ENCODE results near the gene OR8H1. TPM values are rescaled to one million over a fixed set of nuclear protein-coding genes. Genes with fewer than 3 reads are reported as not detected.

The OR8H1 gene
- total and polyA plus RNA-seq, 7 donors = not detected

DNA sequence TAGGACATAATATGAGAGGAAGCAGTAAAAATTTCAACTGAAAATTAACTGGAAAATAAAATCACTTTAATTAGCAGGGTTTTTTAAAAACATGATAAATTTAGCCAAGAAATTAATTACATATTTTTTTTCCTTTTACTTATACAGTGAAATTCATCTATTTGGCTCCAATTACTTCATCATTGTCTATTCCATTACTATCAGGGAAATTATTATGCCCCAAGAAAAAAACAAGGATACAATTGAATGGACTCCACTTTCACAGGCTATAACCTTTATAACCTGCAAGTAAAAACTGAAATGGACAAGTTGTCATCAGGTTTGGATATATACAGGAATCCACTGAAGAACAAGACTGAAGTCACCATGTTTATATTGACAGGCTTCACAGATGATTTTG is 40.1 kb downstream of the OR8H1 start, which contains the start of gene OR5T3:
OR5T3 (plus strand) TSS at position 301 of the 400 bp plus-strand sequence; CDS start at position 301, 0 bp downstream.
- no peak for ATAC-seq

More for the DNA sequence above, 40.1 kb downstream of the OR8H1 start, which contains the start of gene OR5T3:
- H3K9me3 ChIP-seq = no peaks in the 10 kb centered on the region
- DNase-seq = no peak
- H3K27ac ChIP-seq = no peak within 1 kb of the TSS
- H3K4me1 ChIP-seq = no peaks in the 10 kb centered on the region
- H3K4me3 ChIP-seq = no peak within 1 kb of the TSS
- no peaks in the 10 kb centered on the region for H3K36me3 ChIP-seq (ENCODE audit: insufficient read depth in 1 of 2, low read depth in 1 of 2)
- no peaks in the 10 kb centered on the region for H3K27me3 ChIP-seq (ENCODE audit: insufficient read depth in 3 of 3, low read length in 2 of 3)
- TF ChIP-seq, protein P1, sequence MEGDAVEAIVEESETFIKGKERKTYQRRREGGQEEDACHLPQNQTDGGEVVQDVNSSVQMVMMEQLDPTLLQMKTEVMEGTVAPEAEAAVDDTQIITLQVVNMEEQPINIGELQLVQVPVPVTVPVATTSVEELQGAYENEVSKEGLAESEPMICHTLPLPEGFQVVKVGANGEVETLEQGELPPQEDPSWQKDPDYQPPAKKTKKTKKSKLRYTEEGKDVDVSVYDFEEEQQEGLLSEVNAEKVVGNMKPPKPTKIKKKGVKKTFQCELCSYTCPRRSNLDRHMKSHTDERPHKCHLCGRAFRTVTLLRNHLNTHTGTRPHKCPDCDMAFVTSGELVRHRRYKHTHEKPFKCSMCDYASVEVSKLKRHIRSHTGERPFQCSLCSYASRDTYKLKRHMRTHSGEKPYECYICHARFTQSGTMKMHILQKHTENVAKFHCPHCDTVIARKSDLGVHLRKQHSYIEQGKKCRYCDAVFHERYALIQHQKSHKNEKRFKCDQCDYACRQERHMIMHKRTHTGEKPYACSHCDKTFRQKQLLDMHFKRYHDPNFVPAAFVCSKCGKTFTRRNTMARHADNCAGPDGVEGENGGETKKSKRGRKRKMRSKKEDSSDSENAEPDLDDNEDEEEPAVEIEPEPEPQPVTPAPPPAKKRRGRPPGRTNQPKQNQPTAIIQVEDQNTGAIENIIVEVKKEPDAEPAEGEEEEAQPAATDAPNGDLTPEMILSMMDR (IDR thresholded peaks at IDR 0.05) = no peak
- intact Hi-C loops (cut with DNase I) = no loop called here

Other genes starting within 250 kb of the OR8H1 start
- gene OR8I2, start 198.9 kb downstream of the OR8H1 start, total RNA-seq = not detected
- gene OR8I2, start 198.9 kb downstream of the OR8H1 start, polyA plus RNA-seq = not detected
- gene OR8H2, start 188.6 kb downstream of the OR8H1 start, total RNA-seq = not detected
- not detected for gene OR8H2, start 188.6 kb downstream of the OR8H1 start, polyA plus RNA-seq
- not detected for gene OR8H3, start 169.9 kb downstream of the OR8H1 start, total RNA-seq
- not detected for gene OR8H3, start 169.9 kb downstream of the OR8H1 start, polyA plus RNA-seq
- gene OR8J3, start 152.1 kb downstream of the OR8H1 start, total RNA-seq = not detected
- not detected for gene OR8J3, start 152.1 kb downstream of the OR8H1 start, polyA plus RNA-seq
- gene OR8K5, start 131.9 kb downstream of the OR8H1 start, total RNA-seq = not detected
- gene OR8K5, start 131.9 kb downstream of the OR8H1 start, polyA plus RNA-seq = not detected
- gene OR5J2, start 115.6 kb downstream of the OR8H1 start, total RNA-seq = not detected
- gene OR5J2, start 115.6 kb downstream of the OR8H1 start, polyA plus RNA-seq = not detected
- not detected for gene OR5T2, start 58.0 kb downstream of the OR8H1 start, total RNA-seq
- gene OR5T2, start 58.0 kb downstream of the OR8H1 start, polyA plus RNA-seq = not detected
- gene OR5T3, start 40.0 kb downstream of the OR8H1 start, total RNA-seq = not detected
- not detected for gene OR5T3, start 40.0 kb downstream of the OR8H1 start, polyA plus RNA-seq
- gene OR5T1, start 18.1 kb downstream of the OR8H1 start, total RNA-seq = not detected
- not detected for gene OR5T1, start 18.1 kb downstream of the OR8H1 start, polyA plus RNA-seq
- gene OR8K3, start 22.9 kb upstream of the OR8H1 start, total RNA-seq = not detected
- not detected for gene OR8K3, start 22.9 kb upstream of the OR8H1 start, polyA plus RNA-seq
- not detected for gene OR8K1, start 53.8 kb upstream of the OR8H1 start, total RNA-seq
- gene OR8K1, start 53.8 kb upstream of the OR8H1 start, polyA plus RNA-seq = not detected
- not detected for gene OR8J1, start 62.0 kb upstream of the OR8H1 start, total RNA-seq
- gene OR8J1, start 62.0 kb upstream of the OR8H1 start, polyA plus RNA-seq = not detected
- not detected for gene OR8U1, start 83.4 kb upstream of the OR8H1 start, total RNA-seq
- not detected for gene OR8U1, start 83.4 kb upstream of the OR8H1 start, polyA plus RNA-seq
- gene OR5AL1, start 120.4 kb upstream of the OR8H1 start, total RNA-seq = not detected
- not detected for gene OR5AL1, start 120.4 kb upstream of the OR8H1 start, polyA plus RNA-seq
- not detected for gene OR5M3, start 181.1 kb upstream of the OR8H1 start, total RNA-seq
- not detected for gene OR5M3, start 181.1 kb upstream of the OR8H1 start, polyA plus RNA-seq
- not detected for gene OR5M8, start 199.1 kb upstream of the OR8H1 start, total RNA-seq
- gene OR5M8, start 199.1 kb upstream of the OR8H1 start, polyA plus RNA-seq = not detected

All from psoas muscle (tissue), 8 donors.